GM21515 (cell line): Measurements from ENCODE around the gene NFASC.

Experiments
- ATAC-seq: cut with Tn5 transposase; IDR thresholded peaks from one replicate; pipeline ENCODE4 v1.9.1; 2021; ENCODE audit not compliant: unreplicated experiment

The NFASC gene

GRCh38 chr1:205058853-205059252 is 188.2 kb downstream of the NFASC start:
- ATAC-seq: no peak

- ATAC-seq: no peak
Observed at GRCh38 chr1:205059660-205060059, 189.0 kb downstream of the NFASC start.

GRCh38 chr1:205060746-205061145 is 190.1 kb downstream of the NFASC start:
- ATAC-seq: no peak

- ATAC-seq: no peak
Observed at GRCh38 chr1:205061227-205061626, 190.6 kb downstream of the NFASC start.

- no peak for ATAC-seq
Observed at GRCh38 chr1:205061665-205062069, 191.0 kb downstream of the NFASC start.

GRCh38 chr1:205062319-205062718 is 191.7 kb downstream of the NFASC start:
- no peak for ATAC-seq

- no peak for ATAC-seq
Observed at GRCh38 chr1:205062895-205063294, 192.2 kb downstream of the NFASC start.

GRCh38 chr1:205064301-205064700 is 193.6 kb downstream of the NFASC start:
- ATAC-seq: no peak

- no peak for ATAC-seq
Observed at GRCh38 chr1:205064741-205065316, 194.2 kb downstream of the NFASC start.

- ATAC-seq: no peak
Observed at GRCh38 chr1:205065666-205066065, 195.0 kb downstream of the NFASC start.

- ATAC-seq: no peak
Observed at GRCh38 chr1:205066141-205066818, 195.6 kb downstream of the NFASC start.

- no peak for ATAC-seq
Observed at GRCh38 chr1:205067031-205067430, 196.4 kb downstream of the NFASC start.

GRCh38 chr1:205068001-205068400 is 197.3 kb downstream of the NFASC start:
- ATAC-seq: no peak

- no peak for ATAC-seq
Observed at GRCh38 chr1:205068457-205069040, 197.9 kb downstream of the NFASC start.

GRCh38 chr1:205069371-205070125 is 198.9 kb downstream of the NFASC start:
- no peak for ATAC-seq

- ATAC-seq: no peak
Observed at GRCh38 chr1:205071028-205071409, 200.4 kb downstream of the NFASC start.

GRCh38 chr1:205071801-205072200 is 201.1 kb downstream of the NFASC start:
- ATAC-seq: no peak

GRCh38 chr1:205072286-205072685 is 201.6 kb downstream of the NFASC start:
- no peak for ATAC-seq
